Astrocyte (in vitro differentiated cells and primary cell): ENCODE data around the gene ASPHD2. TPM values are rescaled to one million over a fixed set of nuclear protein-coding genes. Genes with fewer than 3 reads are reported as not detected.

Experiments
- DNase-seq: peaks from one replicate; pipeline ENCODE4 v3.0.0-alpha.2; 2010; ENCODE audit warnings: low read depth
- FAIRE-seq: peaks from 2 replicates; lab custom pipeline; 2011; peaks lifted over from hg19 to GRCh38; lab: Jason Lieb, UNC
- H2AFZ ChIP-seq: 2 replicates; pipeline ENCODE4 v1.6.0; 2012; ENCODE audit warnings: low read depth, low read length, inconsistent platforms
- H3K27ac ChIP-seq: 2 replicates; pipeline ENCODE4 v1.5.1; 2011; ENCODE audit warnings: low read depth, low read length, inconsistent platforms
- H3K27me3 ChIP-seq: 2 replicates; pipeline ENCODE4 v1.6.0; 2011; ENCODE audit warnings: low read length, inconsistent platforms; ENCODE audit not compliant: insufficient read depth
- H3K36me3 ChIP-seq: 2 replicates; pipeline ENCODE4 v1.5.1; 2011; ENCODE audit warnings: low read length, inconsistent platforms; ENCODE audit not compliant: insufficient read depth
- H3K4me1 ChIP-seq: 2 replicates; pipeline ENCODE4 v1.5.1; 2011; ENCODE audit warnings: low read length, inconsistent platforms; ENCODE audit not compliant: insufficient read depth
- H3K4me2 ChIP-seq: 2 replicates; pipeline ENCODE4 v1.6.0; 2012; ENCODE audit warnings: low read length, inconsistent platforms
- H3K4me3 ChIP-seq: 2 replicates; pipeline ENCODE4 v1.5.1; 2011; ENCODE audit warnings: low read depth, mild to moderate bottlenecking, low read length, inconsistent platforms; ENCODE audit not compliant: insufficient read depth
- H3K79me2 ChIP-seq: 2 replicates; pipeline ENCODE4 v1.6.0; 2012; ENCODE audit warnings: mild to moderate bottlenecking, low read length, inconsistent platforms; ENCODE audit not compliant: insufficient read depth
- H3K9ac ChIP-seq: 2 replicates; pipeline ENCODE4 v1.6.0; 2012; ENCODE audit warnings: mild to moderate bottlenecking, low read length, inconsistent platforms
- H3K9me3 ChIP-seq: 2 replicates; pipeline ENCODE4 v1.5.1; 2012; ENCODE audit warnings: low read depth, mild to moderate bottlenecking, low read length, inconsistent platforms; ENCODE audit not compliant: insufficient read depth
- H4K20me1 ChIP-seq: 2 replicates; pipeline ENCODE4 v1.6.0; 2012; ENCODE audit warnings: low read length, inconsistent platforms; ENCODE audit not compliant: insufficient read depth
- H3K27ac Mint-ChIP-seq: one replicate; pipeline ENCODE4 v1.8.0; 2021; ENCODE audit warnings: mild to moderate bottlenecking, mixed read lengths; ENCODE audit not compliant: unreplicated experiment
- H3K27me3 Mint-ChIP-seq: one replicate; pipeline ENCODE4 v1.8.0; 2021; ENCODE audit warnings: low read depth, mixed read lengths; ENCODE audit not compliant: unreplicated experiment
- H3K36me3 Mint-ChIP-seq: one replicate; pipeline ENCODE4 v1.8.0; 2021; ENCODE audit warnings: low read depth, mixed read lengths; ENCODE audit not compliant: unreplicated experiment
- H3K4me1 Mint-ChIP-seq: one replicate; pipeline ENCODE4 v1.8.0; 2021; ENCODE audit warnings: low read depth, mixed read lengths; ENCODE audit not compliant: unreplicated experiment
- H3K4me3 Mint-ChIP-seq: one replicate; pipeline ENCODE4 v1.8.0; 2021; ENCODE audit warnings: mild to moderate bottlenecking, moderate library complexity, mixed read lengths; ENCODE audit not compliant: unreplicated experiment
- H3K9me3 Mint-ChIP-seq: one replicate; pipeline ENCODE4 v1.8.0; 2021; ENCODE audit warnings: mild to moderate bottlenecking, mixed read lengths; ENCODE audit not compliant: unreplicated experiment
- EZH2 ChIP-seq: IDR thresholded peaks from 2 replicates; pipeline ENCODE4 v1.6.1; 2012; ENCODE audit warnings: mild to moderate bottlenecking, low read length, inconsistent platforms; ENCODE audit not compliant: insufficient read depth
- total RNA-seq: library from RNA; stranded (reverse); gene quantifications from 2 replicates; pipeline ENCODE4 v1.2.1, GENCODE V29; 2021
- TF ChIP-seq, protein P1 (sequence below): IDR thresholded peaks from 2 replicates; pipeline ENCODE4 v1.5.1; 2011; ENCODE audit warnings: low read depth, mild to moderate bottlenecking, inconsistent platforms, low read length, moderate library complexity; ENCODE audit not compliant: insufficient read depth

The ASPHD2 gene
- total RNA-seq, 1 donor from 2014 or later: 11.7 TPM

GRCh38 chr22:26479043-26479791, 50.2 kb downstream of the ASPHD2 start:
- H3K9ac ChIP-seq: peak overlapping the region; percentile 20
- H3K4me1 ChIP-seq: peaks cover 44% of the 10 kb centered on the region
- H3K27ac ChIP-seq: no peak overlapping the region
- peak overlapping the region; percentile 8 for H2AFZ ChIP-seq
- DNase-seq: no peak
- peaks cover 4% of the 10 kb centered on the region for H3K36me3 Mint-ChIP-seq
- TF ChIP-seq EZH2: no peak
- TF ChIP-seq, protein P1, sequence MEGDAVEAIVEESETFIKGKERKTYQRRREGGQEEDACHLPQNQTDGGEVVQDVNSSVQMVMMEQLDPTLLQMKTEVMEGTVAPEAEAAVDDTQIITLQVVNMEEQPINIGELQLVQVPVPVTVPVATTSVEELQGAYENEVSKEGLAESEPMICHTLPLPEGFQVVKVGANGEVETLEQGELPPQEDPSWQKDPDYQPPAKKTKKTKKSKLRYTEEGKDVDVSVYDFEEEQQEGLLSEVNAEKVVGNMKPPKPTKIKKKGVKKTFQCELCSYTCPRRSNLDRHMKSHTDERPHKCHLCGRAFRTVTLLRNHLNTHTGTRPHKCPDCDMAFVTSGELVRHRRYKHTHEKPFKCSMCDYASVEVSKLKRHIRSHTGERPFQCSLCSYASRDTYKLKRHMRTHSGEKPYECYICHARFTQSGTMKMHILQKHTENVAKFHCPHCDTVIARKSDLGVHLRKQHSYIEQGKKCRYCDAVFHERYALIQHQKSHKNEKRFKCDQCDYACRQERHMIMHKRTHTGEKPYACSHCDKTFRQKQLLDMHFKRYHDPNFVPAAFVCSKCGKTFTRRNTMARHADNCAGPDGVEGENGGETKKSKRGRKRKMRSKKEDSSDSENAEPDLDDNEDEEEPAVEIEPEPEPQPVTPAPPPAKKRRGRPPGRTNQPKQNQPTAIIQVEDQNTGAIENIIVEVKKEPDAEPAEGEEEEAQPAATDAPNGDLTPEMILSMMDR: no peak
- H3K4me3 Mint-ChIP-seq: peak overlapping the region; percentile 42
- no peaks in the 10 kb centered on the region for H3K9me3 ChIP-seq
- H4K20me1 ChIP-seq: no peaks in the 10 kb centered on the region
- no peak for FAIRE-seq
- H3K4me1 Mint-ChIP-seq: peaks cover 60% of the 10 kb centered on the region
- peak overlapping the region; percentile 17 for H3K27ac Mint-ChIP-seq
- H3K4me2 ChIP-seq: peak overlapping the region; percentile 54
- no peak overlapping the region for H3K4me3 ChIP-seq
- H3K36me3 ChIP-seq: peaks cover 4% of the 10 kb centered on the region
- H3K27me3 Mint-ChIP-seq: no peaks in the 10 kb centered on the region
- H3K27me3 ChIP-seq: no peaks in the 10 kb centered on the region
- no peaks in the 10 kb centered on the region for H3K9me3 Mint-ChIP-seq
- H3K79me2 ChIP-seq: peaks cover 46% of the 10 kb centered on the region

DNA sequence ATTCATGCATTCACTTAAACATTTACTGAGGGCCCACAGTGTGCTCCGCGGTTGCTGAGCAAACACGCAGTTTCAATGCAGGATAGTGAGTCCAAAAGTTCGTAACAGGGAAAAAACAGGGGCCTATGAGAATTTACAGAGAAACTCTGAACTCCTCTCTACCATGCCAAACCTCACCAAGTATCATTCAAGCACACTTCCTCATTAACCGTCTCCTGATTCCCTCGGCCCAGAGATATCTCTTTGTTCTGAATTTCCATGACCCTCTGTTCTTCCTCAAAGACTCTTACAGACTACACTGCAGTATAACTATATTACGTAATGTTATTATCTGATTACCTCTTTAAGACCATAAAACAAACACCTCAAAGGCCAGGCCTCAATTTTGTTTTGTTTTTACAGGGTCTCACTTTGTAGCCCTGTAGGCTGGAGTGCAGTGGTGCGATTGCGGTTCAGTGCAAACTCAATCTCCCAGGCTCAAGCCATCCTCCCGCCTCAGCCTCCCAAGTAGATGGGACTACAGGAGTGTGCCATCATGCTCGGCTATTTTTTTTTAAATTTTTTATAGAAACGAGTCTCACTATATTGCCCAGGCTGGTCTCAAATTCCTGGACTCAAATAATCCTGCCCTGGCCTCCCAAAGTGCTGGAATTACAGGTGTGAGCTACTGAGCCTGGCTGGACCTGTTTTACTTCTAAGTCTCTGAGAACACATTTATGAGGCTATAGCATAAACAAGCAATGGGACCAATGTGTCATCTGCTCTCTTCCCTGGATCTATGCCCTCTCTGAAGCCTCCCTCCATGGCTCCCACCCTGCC, 50.9 kb downstream of the ASPHD2 start:
- H3K27me3 Mint-ChIP-seq: no peaks in the 10 kb centered on the region
- H3K9me3 Mint-ChIP-seq: no peaks in the 10 kb centered on the region
- H3K27me3 ChIP-seq: no peaks in the 10 kb centered on the region
- peak overlapping the region; percentile 20 for H3K9ac ChIP-seq
- H4K20me1 ChIP-seq: no peaks in the 10 kb centered on the region
- H3K27ac Mint-ChIP-seq: peak overlapping the region; percentile 17
- DNase-seq (no peak), FAIRE-seq (no peak)
- H3K27ac ChIP-seq: no peak overlapping the region
- H3K4me1 Mint-ChIP-seq: peaks cover 53% of the 10 kb centered on the region
- H3K4me3 Mint-ChIP-seq: peak overlapping the region; percentile 42
- peaks cover 47% of the 10 kb centered on the region for H3K4me1 ChIP-seq
- H2AFZ ChIP-seq: peak overlapping the region; percentile 8
- no peaks in the 10 kb centered on the region for H3K9me3 ChIP-seq
- H3K4me3 ChIP-seq: no peak overlapping the region
- TF ChIP-seq, protein P1: no peak
- no peak for TF ChIP-seq EZH2
- H3K4me2 ChIP-seq: peak overlapping the region; percentile 54
- peaks cover 4% of the 10 kb centered on the region for H3K36me3 Mint-ChIP-seq
- H3K36me3 ChIP-seq: peaks cover 4% of the 10 kb centered on the region
- peaks cover 54% of the 10 kb centered on the region for H3K79me2 ChIP-seq
